ENCODE data around the gene C6orf136. TPM values are rescaled to one million over a fixed set of nuclear protein-coding genes. Genes with fewer than 3 reads are reported as not detected.

Gene C6orf136
- total and polyA plus RNA-seq, 9 of the 15 experiments (the other 6 are each of a cell fraction or from before 2014, with no cell fraction given) = 14.1 to 63.1 (median 18.4) TPM

DNA sequence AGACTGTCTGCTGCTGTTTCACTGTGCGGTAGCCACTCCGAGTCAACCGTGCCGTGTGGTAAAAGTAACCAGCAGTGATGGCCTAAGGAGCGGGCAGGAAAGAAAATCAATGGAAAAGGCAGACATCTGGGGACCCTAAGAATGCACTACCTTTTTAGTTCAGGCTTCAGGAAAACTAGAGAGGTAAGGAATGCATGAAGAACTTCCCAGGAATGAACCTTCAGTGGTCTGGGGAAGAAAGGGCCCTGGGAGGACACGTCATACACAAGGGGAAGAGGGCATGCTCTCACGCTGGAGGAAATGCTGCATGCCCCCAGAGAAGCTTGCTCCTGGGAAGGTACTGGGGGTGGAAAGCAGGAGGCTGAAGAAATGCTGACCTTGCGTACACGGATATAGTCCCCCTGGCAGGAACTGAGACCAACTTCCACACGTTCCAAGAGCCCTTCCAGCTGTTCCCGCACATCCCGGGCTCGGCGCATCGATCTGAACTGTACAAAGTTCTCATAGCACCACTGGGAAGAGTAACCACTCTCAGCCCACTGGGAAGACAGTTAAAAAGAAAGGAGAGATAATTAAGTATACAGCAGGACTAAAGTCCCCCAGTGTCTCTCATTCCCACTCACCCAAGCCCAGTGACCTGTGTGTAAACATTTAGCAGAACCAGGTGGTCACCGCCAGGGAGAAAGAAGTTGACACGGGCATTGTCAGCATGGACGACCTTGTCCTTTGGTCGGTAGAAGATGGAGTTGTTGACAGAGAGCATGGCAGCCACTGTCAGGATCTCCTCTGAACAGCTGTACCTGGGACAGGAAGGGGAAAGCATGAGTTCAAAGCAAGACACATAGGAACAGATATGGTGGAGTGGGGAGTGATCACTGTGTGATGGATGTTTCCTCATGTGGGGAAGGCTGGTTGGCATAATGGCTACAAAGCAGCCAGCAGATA is 8.1 kb downstream of the C6orf136 start:
- in situ Hi-C loops (cut with MboI) = no loop called here
- no peak for DNase-seq (ENCODE audit: extremely low read depth in 1 of 4, low spot score in 3 of 4)
- Histone ChIP-seq H3K9ac (ENCODE audit: insufficient read depth in 1 of 2, low read depth in 2 of 2, low read length in 2 of 2) (no peak overlapping the region), H3K4me3 (no peak overlapping the region), H3K36me3 (ENCODE audit: control insufficient read depth, insufficient read depth, low read length) (peaks cover 92% of the 10 kb centered on the region), H3K27me3 (ENCODE audit: control insufficient read depth in 2 of 2, insufficient read depth in 2 of 2, low read length in 2 of 2) (no peaks in the 10 kb centered on the region), H3K9me3 (replicated peaks; ENCODE audit: control insufficient read depth, insufficient read depth, low read depth, low read length) (no peaks in the 10 kb centered on the region), H3K27ac (ENCODE audit: extremely low read depth, low read depth, low read length) (no peak overlapping the region), H3K9me1 (ENCODE audit: control insufficient read depth, insufficient read depth, low read length) (no peaks in the 10 kb centered on the region), H3K79me2 (ENCODE audit: control insufficient read depth, insufficient read depth, low read length) (no peaks in the 10 kb centered on the region), H3K4me1 (replicated peaks in 1 of 2; ENCODE audit: control insufficient read depth in 2 of 2, insufficient read depth in 2 of 2, low read length in 2 of 2) (no peaks in the 10 kb centered on the region; a peak in 1 of 5 replicates), H4K20me1 (replicated peaks; ENCODE audit: control insufficient read depth, insufficient read depth, low read length) (no peaks in the 10 kb centered on the region), H2AFZ (ENCODE audit: low read depth, low read length) (no peak overlapping the region), H3K4me2 (ENCODE audit: insufficient read depth, low read length) (no peak overlapping the region)
- no peak for ATAC-seq
- POLR2A ChIA-PET = interaction anchor here (1.0 to 2.6 kb wide), 4 partner anchors 12 to 62 kb away, joined by 3 to 9 read pairs (median 4); partner anchors contain the start of genes MDC1 and NRM
- WGBS (ENCODE audit: insufficient coverage, low coverage, missing lambda C conversion rate) = 90% methylated on average over 19 of the region's 19 CpGs
- intact Hi-C loops (cut with micrococcal nuclease) = no loop called here
- TF ChIP-seq ZKSCAN3 (CRISPR knock-in tag; IDR thresholded peaks at IDR 0.05) (no peak), MAFK (IDR thresholded peaks at IDR 0.05; ENCODE audit: low read length) (peak; percentile 74), MAFF (IDR thresholded peaks at IDR 0.05; ENCODE audit: low read length) (peak; percentile 68), C11orf30 (IDR thresholded peaks at IDR 0.05; ENCODE audit: low read depth) (peak; percentile 52), PRPF4 (IDR thresholded peaks at IDR 0.05; ENCODE audit: insufficient read depth, low read depth, low read length, poor library complexity, severe bottlenecking) (no peak), MAFG (tag; conservative IDR thresholded peaks at IDR 0.05) (peak; percentile 56), ZNF316 (IDR thresholded peaks at IDR 0.05) (peak; percentile 74), ZZZ3 (IDR thresholded peaks at IDR 0.05) (no peak)
- TF ChIP-seq, protein P1, sequence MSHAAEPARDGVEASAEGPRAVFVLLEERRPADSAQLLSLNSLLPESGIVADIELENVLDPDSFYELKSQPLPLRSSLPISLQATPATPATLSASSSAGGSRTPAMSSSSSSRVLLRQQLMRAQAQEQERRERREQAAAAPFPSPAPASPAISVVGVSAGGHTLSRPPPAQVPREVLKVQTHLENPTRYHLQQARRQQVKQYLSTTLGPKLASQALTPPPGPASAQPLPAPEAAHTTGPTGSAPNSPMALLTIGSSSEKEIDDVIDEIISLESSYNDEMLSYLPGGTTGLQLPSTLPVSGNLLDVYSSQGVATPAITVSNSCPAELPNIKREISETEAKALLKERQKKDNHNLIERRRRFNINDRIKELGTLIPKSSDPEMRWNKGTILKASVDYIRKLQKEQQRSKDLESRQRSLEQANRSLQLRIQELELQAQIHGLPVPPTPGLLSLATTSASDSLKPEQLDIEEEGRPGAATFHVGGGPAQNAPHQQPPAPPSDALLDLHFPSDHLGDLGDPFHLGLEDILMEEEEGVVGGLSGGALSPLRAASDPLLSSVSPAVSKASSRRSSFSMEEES (CRISPR knock-in tag; IDR thresholded peaks at IDR 0.05) = no peak
- TF ChIP-seq, protein P2, sequence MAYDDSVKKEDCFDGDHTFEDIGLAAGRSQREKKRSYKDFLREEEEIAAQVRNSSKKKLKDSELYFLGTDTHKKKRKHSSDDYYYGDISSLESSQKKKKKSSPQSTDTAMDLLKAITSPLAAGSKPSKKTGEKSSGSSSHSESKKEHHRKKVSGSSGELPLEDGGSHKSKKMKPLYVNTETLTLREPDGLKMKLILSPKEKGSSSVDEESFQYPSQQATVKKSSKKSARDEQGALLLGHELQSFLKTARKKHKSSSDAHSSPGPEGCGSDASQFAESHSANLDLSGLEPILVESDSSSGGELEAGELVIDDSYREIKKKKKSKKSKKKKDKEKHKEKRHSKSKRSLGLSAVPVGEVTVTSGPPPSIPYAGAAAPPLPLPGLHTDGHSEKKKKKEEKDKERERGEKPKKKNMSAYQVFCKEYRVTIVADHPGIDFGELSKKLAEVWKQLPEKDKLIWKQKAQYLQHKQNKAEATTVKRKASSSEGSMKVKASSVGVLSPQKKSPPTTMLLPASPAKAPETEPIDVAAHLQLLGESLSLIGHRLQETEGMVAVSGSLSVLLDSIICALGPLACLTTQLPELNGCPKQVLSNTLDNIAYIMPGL (CRISPR knock-in tag; IDR thresholded peaks at IDR 0.05) = no peak
- CTCF ChIA-PET (ENCODE audit: low intra/inter-chr PET ratio) = no interaction called here
- no peak for FAIRE-seq
- no TSS peak for BruUV-seq (replicated peaks)

Measured in K562 (cell line).